ENCODE results near the gene P2RY14. TPM values are rescaled to one million over a fixed set of nuclear protein-coding genes. Genes with fewer than 3 reads are reported as not detected.
"Not testable (repeated sequence)": the region's sequence is repeated elsewhere in the genome, so short reads cannot be mapped to it uniquely, and the experiment has no call there.

Gene P2RY14
- total RNA-seq, 1 donor from 2014 or later, result 0.88 TPM

DNA sequence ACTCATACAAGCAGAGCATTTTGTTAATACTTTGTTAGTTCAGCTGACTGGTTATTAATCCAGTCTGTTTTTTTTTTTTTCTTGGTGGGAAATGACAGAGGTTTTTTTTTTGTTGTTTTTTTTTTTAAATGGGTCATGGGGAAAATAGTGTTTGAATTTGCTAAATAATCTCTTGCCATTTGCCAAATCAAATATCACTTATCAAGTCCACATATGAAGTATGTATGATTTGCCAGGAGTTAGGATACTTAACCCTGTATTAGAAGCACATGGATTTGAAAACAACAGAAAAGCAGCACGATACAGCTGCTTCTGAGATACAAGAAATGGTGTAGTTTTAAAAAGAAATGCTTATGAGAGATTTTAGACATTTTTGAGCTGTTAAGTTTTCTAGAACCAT lies 21.6 kb downstream of the P2RY14 start:
- no peak for ATAC-seq

DNA sequence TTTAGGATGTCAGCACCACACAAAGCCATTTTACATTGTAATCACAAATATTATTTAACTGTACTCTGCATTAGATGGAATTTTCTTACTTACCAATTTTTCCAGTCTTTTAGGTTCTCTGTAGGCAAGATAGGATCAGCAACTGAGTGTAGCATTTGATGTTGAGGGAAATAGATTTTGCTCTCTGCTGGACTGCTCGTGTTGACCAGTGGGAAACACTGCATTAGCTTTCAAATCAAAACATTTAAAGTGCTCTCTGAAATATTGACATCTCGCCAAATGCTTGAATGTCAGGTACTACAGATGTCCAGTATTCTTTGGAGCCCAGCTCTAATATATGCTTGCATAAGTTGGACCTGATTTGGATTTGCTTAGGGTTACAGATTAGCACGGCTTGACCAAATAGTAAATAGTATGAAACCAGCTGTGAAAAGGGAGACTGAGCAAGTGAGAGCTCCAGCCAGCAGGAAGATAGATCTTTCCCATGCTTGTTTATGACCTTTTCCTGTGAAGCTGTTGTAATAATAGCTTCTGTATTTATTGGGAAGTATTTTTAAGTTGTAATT lies 29.5 kb downstream of the P2RY14 start:
- ATAC-seq, result no peak

DNA sequence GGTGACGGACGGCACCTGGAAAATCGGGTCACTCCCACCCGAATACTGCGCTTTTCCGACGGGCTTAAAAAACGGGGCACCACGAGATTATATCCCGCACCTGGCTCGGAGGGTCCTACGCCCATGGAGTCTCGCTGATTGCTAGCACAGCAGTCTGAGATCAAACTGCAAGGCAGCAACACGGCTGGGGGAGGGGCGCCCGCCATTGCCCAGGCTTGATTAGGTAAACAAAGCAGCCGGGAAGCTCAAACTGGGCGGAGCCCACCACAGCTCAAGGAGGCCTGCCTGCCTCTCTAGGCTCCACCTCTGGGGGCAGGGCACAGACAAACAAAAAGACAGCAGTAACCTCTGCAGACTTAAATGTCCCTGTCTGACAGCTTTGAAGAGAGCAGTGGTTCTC lies 36.3 kb downstream of the P2RY14 start:
- not testable (repeated sequence) for ATAC-seq

DNA sequence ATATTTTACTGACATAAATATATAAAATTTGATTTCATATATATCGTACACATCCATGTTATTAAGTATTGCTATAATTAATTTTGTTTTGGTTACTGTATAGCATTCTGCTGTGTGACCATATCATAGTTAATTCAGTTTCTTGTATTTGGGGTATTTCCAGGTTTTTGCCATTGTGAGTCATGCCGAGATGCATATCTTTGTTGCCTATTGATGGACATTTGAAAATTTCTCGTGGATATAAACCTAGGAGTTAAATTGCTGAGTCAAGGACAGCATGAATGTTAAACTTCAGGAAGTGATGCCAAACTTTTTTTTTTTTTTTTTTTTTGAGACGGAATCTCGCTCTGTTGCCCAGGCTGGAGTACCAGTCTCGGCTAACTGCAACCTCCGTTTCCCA lies 41.6 kb downstream of the P2RY14 start:
- ATAC-seq, result no peak

DNA sequence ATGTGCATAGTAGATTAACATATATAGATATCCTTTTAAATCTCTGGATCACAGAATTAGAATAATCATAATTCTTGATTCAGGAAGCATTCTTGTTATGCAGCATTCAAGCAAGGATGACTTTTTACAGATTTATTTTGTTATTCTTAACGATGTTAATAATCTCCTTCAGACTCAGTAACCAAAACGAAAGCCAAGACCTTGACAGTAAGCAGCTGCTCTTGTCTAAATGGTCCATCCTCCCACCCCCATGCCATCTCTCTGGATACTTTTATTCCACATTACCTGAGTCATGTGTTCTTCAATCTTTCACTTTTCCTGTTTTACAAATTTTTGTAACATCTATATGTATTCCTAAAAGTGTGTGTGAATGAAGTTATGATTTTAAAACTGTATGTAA lies 42.0 kb downstream of the P2RY14 start:
- no peak for ATAC-seq

DNA sequence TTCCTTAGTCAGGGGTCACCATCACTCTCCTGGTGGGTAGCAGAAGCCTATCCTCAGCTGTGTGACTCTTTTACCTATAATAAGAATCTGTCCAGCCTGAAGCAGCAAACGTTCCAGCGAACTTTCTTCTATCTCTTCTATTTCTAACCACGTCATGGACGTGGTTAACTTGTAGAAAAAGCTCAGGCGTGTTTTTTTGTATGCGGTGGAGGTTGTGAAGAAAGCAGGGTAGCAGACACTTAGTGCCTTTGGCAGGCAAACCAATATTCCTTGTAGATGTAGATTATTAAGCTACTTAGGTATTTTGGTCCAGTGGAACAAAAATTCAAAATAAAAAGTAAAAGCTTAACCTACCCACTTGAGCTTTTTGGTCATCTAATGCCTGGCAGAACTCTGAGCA lies 43.5 kb downstream of the P2RY14 start:
- ATAC-seq, result no peak

DNA sequence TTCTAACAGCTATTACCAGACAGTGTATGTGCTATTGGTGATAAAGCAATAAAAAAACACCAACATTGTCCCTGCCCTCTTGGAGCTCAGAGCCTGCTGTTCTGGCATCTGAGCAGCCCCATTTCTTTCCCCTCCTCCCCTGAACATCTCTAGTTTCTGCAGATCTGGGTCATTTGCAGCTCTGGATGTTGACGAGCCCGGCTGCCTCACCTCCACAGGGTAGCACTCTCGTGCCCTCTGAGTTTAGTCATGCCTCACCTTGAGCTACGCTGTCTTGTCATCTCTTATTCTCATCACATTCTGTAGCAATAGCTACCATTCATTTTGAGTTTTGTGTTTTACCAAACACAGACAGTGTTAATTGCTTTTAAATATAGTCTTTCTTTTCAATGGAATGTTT lies 45.4 kb downstream of the P2RY14 start:
- no peak for ATAC-seq

DNA sequence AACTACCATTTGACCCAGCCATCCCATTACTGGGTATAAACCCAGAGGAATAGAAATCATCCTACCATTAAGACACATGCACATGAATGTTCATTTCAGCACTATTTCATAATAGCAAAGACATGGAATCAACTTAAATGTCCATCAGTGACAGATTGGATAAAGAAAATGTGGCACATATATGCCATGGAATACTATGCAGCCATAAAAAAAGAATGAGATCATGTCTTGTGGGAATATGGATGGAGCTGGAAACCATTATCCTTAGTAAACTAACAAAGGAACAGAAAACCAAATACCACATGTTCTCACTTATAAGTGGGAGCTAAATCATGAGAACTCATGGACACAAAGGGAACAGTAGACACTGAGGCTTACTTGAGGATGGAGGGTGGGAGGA lies 45.9 kb downstream of the P2RY14 start:
- ATAC-seq, result not testable (repeated sequence)

DNA sequence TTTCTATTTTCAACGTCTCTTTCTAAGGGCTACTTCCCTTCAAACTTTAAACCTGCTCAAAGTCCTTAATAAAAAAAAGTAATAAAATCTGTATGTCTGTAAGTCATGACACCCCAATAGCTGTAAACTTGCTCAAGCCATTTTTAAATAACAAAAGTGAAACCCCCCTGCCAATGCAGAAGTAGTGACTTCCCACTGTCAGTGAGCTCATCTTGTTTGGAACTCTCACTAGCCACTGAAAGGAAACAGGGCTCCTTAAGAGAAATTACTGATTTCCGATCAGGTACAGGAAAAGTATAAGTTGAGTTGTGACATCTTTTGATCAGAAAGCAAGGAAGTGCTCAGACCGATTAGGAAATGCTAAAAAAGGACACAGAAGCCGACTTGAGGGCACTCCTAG lies 47.7 kb downstream of the P2RY14 start:
- ATAC-seq, result no peak

DNA sequence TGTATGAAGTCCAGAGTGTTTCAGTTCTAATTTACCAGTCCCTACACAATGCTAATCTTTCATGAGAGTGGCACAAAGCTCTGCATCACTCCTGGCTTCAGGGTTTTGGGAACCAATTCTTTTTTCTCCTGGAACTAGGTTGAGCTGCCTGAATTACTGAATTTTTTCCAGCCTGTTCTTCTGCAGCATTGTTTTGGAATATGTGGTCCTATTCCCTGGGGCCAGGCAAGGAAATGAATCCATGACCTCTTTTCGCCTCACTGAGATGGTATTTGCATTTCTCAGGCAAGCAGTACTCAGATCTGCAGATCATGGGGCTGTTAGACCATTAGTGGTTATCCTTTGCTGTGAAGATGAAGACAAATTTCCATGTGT lies 49.7 kb downstream of the P2RY14 start:
- no peak for ATAC-seq

DNA sequence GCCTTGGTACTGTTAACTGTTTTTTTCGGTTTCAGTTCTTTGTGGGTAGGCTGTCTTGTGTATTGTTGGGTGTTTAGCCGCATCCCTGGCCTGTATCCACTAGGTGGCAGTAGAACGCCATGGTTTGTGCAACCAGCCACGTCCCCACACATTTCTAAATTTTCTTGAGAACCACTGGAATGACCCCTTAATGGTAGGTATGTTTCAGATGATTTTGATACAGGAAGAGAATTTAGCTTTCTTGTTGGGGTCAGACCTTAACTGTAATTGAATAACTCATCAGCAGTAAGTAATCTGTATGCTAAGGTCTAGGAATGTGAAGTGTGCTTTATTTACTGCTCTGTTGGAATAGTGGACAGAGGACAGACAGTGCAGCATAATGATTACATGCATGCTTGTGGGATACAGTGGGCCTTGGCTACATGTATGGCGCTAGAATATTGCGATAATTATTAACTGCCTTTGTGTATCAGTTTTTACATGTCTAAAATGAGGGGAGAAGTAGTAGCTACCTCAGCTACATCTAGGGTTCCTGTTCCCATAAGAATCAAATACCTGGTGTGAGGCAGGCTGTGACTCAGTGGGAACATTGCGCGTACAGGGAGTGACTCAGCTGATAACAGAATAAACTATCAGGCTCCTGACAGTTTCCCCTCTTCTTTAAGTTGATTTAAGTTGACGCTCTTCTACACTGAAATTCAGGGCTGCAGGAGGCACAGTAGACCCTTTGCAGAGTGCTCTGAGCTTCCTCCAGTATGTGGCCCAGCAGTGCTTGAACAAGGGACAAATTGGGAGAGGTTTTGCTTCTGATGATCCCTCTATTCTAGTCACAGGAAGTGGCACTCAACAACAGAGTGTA lies 50.3 kb downstream of the P2RY14 start:
- ATAC-seq, result peak; percentile 86

DNA sequence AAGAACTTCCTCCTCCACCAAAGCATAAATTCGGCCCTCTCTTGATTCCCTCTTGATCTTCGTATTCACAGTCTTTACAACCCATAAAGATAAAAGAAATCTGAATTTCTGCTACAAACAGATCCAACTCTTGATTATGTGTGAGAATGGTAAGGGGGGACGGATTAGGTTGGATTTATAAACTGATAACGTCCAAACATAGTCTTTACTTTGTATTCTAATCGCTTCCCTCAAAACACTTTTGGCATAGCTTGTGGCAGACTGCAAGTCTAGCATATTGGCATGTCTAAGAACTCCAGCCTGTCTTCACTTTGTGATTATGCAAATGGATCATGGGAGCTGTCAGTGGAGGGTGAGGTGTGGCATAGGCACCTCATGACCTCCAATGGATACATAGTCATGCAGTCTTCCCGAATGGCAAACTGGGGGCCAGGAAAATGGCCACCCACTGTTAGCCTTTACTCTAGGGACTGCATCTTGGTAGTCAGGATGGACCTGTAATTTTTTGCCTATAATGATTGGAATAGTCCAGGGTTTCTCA lies 51.0 kb downstream of the P2RY14 start:
- ATAC-seq, result peak; percentile 12

DNA sequence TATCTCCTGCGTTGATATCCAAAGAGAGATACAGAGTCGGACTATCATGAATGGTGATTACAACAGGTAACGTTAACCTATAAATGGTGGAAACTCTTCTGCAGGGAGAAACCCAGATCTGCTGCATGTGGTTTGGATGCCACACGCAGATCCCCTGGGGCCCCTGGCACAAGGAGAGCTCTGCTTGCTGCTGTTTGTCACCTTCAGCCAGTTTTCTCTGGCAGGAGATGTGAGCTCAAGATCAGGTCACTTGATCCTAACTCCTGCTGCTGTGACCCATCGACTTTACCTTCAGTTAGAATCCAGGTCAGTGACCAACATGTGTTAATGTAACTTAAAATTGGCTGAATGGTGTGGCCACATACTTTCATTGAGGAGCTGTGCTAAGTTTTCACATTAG lies 51.5 kb downstream of the P2RY14 start:
- no peak for ATAC-seq

DNA sequence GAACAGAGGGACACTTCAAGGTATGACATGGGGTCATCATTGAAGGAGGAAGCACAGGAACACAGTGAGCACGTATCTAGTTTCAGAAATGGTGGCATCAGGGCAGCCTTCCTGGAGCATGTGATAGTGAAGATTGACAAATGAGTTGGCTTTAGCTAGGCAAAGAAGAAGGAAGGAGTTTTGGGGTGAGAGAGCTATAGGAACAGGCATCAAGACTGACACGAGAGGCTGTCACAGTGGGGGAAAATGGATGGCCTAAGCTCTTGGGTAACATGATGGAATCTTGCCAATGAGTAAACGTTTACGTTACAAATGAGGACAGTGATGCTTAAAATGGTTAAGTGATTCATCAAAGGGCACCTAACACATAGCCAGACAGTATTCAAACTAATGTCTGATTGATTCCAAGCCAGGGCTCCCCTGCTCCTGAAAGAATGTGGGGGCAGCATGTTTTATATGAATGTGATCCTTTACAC lies 52.2 kb downstream of the P2RY14 start:
- ATAC-seq, result peak; percentile 46

DNA sequence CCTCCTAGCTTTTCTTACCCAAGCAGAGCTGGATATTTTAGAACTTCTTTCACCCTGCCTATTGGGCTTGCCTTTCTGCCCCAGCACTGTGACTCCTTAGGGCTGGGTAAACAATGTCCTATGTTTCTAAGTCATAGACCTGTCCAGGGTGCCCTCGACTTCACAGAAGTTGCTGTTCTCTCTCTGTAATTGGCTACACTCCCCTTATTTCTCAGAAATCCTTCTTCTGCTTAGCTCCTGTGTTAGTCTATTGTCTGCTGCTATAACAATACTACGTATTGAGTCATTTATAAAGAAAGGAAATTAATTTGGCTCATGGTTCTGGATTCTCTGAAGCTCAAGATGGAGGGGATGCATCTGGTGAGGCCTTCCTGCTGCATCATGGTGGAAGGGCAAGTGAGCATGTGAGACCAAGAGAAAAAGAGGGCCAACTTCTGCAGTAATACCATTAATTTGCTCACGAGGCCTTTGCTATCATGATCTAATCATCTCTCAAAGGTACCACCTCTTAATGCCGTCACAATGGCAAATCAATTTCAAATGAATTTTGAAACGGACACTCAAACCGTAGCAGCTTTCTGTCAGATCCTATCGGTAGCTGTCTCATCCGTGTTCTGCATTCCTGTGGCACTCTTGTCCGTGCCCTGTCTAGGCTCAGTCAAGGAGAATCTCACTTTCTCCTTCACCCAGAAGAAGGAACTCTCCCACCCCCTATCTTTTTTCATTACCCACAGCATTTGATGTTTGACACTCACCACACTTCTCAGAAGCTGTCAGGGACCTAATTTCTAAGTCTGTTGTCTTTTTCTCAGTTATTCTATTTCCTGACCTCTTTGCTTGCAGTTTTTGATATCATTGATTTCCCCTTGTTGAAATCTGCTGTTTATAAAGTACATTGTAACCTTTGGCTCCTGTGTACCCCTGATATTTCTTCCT lies 53.0 kb downstream of the P2RY14 start:
- ATAC-seq, result no peak

DNA sequence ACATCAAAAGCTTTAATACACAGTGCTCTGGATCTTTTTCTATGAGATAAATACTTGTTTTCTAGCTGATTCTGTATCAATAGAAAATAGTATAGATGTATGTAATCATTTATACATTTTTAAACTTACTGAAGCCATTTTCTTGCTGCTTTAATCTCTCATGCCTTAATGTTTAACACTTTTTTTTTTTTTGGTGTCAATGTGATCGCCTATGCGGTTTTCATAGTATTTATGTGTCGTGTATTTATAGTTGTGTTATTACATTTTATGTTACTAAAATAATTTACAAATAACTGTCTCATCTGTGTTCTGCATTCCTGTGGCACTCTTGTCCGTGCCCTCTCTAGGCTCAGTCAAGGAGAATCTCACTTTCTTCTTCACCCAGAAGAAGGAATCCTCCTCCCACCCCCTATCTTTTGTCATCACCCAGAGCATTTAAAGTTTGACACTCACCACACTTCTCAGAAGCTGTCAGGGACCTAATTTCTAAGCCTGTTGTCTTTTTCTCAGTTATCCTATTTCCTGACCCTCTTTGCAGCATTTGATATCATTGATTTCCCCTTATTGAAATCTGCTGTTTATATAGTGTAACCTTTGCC lies 54.0 kb downstream of the P2RY14 start:
- no peak for ATAC-seq

DNA sequence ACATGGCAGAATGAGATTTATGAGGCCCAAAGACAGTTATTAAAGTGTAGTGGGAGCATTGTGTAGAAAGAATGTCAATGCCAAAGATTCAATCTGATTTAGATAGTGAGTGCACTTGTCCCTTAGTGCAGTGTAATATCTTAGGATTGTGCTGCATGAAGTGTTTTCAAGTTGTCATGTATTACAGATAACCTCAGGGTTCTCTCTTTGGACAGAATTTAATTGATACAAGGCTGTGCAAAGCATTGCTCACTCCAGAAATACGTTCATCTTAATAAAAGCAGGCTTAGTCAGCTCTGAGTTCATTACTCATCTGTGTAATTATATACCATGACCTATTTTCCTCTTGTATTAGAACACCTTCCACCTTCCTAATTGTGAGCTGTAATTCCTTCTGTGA lies 59.3 kb downstream of the P2RY14 start:
- ATAC-seq, result peak; percentile 90

DNA sequence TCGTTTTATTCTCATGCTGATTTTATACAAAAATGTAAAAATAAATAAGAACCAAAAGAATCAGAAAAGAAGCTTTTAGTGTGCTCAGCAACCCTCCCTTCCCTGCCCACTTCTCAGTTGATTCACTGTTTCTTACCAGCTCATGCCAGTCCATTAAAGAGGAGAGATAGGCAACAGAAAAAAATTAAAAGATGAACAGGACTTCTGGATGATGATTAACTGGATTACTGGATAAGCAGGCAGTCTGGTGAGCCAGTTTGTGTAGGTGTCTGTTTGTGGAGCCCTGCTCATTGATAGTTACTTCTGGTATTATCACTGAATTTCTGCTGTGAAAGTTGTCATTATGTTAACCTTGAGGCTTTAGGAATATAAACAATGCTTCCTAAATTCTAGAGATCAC lies 60.2 kb downstream of the P2RY14 start:
- no peak for ATAC-seq

DNA sequence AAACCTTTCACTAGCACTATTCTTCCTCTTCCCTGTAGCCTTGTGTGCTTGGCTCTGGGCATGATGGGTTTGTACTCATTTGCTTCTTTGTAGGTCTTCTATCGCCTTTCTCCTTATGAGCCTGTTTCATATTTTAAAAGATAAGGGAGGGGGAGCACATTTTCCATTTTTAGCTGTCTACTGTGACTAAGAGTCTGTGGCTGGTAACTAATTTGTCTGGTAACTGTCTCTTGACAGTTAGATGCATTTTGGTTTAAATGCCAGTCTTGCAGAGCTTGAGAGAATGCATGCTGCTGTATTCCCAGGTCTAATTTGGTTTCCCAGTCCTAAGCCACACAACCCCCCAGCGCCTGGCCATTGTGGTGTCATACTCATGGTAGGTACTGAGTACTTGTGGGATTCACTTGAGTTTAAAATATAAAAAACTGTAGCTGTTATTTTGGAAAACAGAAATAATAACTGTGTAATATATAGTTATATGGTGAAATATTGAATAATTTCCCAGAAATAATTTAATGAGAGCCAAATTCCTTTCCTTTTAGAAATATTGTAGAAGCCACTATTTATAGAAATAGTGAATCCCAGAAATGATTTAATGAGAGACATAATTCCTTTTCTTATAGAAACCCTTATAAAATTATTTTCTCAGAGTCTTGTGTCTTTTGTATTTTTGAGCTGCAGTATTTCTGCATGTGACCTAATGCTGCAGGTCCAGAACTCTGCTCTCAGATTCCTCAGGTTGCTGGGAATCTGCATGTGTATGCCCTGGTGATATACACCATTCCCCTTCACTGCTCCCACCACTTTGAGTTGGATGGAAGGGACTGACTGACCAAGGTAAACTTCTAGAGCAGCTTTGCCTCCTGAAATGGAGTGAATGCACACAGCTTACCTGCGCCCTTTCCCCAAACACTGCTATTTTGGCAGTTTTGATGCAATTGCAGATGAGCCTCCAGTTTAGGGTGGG lies 61.4 kb downstream of the P2RY14 start:
- ATAC-seq, result no peak

DNA sequence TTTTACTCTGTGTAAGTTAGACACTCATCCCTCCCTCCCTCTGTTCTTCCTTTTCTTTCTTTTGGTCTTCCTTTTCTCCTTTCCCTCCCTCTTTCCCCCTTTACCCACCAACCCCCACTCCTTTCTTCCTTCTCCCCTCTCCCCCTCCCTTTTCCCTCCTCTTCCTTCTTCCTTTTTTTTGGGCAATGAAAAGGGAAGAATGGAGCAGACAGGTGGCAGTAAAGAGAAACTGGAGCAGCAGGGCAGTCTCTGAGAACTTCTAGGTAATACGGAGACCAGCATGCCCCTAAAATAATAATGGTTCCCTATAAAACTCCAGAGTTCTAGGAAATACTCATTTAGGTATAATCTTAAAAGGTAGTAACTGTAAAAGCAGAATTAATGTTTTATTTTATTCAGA lies 63.9 kb downstream of the P2RY14 start:
- ATAC-seq, result no peak

DNA sequence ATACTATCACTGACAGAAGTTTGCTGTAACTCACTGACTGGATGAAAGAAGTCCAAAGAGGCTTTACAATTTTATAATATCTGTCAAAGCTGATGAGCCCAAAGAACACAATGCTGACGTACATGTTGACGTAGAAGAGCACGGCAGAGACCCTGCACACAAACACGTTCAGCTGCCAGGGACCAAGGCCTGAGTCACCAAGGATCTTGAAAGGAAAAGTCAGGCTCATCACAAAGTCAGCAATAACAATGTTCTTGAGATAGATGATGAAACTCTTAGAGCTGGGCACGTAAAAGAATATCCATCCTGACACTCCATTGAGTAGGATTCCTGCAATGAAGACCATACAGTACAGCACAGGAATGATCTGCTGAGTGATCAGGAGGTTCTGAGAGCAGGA lies 64.5 kb downstream of the P2RY14 start:
- no peak for ATAC-seq
